D721Med (cell line): ENCODE data around the gene OR2T1.
"Not testable (repeated sequence)": the region's sequence is repeated elsewhere in the genome, so short reads cannot be mapped to it uniquely, and the experiment has no call there.

Source experiments
- DNase-seq: peaks from one replicate; pipeline ENCODE4 v3.0.0; 2011; ENCODE audit warnings: low spot score; ENCODE audit not compliant: insufficient read length
- FAIRE-seq: peaks from 2 replicates; lab custom pipeline; 2011; peaks lifted over from hg19 to GRCh38; lab: Jason Lieb, UNC

Gene OR2T1

DNA sequence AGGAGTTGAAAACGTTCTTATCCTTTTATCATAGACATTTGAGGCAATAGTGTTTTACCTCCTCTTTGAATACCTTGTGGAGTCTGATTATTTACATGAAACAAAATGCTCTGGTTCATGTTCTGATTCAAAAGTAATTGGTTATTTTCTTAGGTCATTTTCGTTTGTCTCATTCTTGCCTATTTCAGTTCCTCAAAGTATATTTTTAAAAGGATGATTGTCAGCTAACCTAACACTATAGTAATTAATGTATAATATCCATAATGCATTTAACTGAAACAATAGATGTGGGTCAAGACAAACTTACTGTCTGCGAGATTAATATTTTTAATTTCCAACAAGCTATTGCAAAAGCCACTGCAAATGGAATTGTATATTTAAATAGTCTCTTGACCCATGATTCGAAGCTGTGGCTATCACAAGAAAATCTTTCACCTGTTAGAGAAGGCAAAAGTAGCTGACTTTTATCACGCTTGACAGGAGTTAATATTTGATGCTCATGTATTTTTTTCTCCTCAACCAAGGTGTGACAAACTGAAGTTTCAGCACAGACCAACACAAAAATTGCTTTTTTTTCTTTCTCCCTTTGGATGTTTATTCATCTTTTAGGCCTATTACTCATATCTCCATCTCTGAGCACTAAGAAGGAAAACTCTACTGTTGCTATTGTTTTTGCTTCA lies 47.8 kb downstream of the OR2T1 start:
- not testable (repeated sequence) for DNase-seq, FAIRE-seq

- not testable (repeated sequence) for DNase-seq, FAIRE-seq
Observed at GRCh38 chr1:248453619-248454018, 50.8 kb downstream of the OR2T1 start.

DNA sequence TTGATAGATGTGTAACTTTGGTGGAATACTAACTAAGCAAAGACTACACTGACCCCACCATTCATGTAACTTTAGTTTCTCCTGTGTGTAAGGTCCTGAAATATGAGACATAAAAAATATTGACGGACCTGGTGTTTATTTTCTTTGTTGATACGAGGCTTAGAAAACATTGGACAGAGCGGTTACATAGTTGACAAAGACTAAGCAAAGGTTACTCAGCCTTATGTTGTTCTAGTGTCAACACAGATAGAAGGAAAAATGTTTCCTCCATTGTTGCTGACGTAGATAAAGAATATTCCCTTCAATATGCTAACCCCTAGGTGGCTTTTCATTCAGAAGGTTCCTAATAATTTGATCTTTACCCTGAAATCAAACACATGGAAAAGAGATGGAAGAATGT lies 52.2 kb downstream of the OR2T1 start:
- DNase-seq, FAIRE-seq: not testable (repeated sequence)

GRCh38 chr1:248456635-248457034 lies 53.8 kb downstream of the OR2T1 start:
- FAIRE-seq: not testable (repeated sequence)

More at GRCh38 chr1:248456635-248457034, 53.8 kb downstream of the OR2T1 start:
- DNase-seq: not testable (repeated sequence)
